Right atrium auricular region (tissue), 2 donors: ENCODE measurements around the gene C5orf63. TPM values are rescaled to one million over a fixed set of nuclear protein-coding genes. Genes with fewer than 3 reads are reported as not detected.
"Not testable (repeated sequence)": the region's sequence is repeated elsewhere in the genome, so short reads cannot be mapped to it uniquely, and the experiment has no call there.

Experiments used
- DNase-seq: peaks from one replicate; pipeline ENCODE4 v3.0.0-alpha.2; 2019; ENCODE audit warnings: low spot score
- H3K27ac ChIP-seq, 2 donors: fragments of 200-600 bp; sonication (generic); 1 replicate in 1 of 2; 2 replicates in 1 of 2; pipeline ENCODE4 v1.5.1; 2016 to 2019
- H3K27me3 ChIP-seq, 2 donors: fragments of 200-600 bp; sonication (generic); one replicate each; pipeline versions ENCODE4 v1.5.1 to v1.6.0; 2017 to 2019
- H3K36me3 ChIP-seq: fragments of 200-600 bp; sonication (generic); one replicate; pipeline ENCODE4 v1.5.1; 2016
- H3K4me1 ChIP-seq, 2 donors: fragments of 200-600 bp; sonication (generic); one replicate each; pipeline versions ENCODE4 v1.5.1 to v1.6.0; 2017 to 2019
- H3K4me3 ChIP-seq, 2 donors: fragments of 200-600 bp; sonication (generic); 1 replicate in 1 of 2; 2 replicates in 1 of 2; pipeline ENCODE4 v1.5.1; 2017 to 2019; ENCODE audit warnings: mild to moderate bottlenecking in 1 of 2, moderate library complexity in 1 of 2
- H3K9me3 ChIP-seq, 2 donors: fragments of 200-600 bp; sonication (generic); one replicate each; pipeline ENCODE4 v1.5.1; 2019
- CTCF ChIP-seq, 2 donors: fragments of 200-600 bp; sonication (generic); IDR thresholded peaks; one replicate each; pipeline ENCODE4 v1.5.1; 2019; ENCODE audit warnings: antibody characterized with exemption in 2 of 2
- total RNA-seq, 2 donors: library from RNA; depleted of rRNA; stranded (reverse); fragments of >200 nt; gene quantifications; one replicate each; pipeline ENCODE4 v1.1.0, GENCODE V29; 2016

The C5orf63 gene
- total RNA-seq = 1 to 10 TPM; 1.7 to 2.8 TPM

DNA sequence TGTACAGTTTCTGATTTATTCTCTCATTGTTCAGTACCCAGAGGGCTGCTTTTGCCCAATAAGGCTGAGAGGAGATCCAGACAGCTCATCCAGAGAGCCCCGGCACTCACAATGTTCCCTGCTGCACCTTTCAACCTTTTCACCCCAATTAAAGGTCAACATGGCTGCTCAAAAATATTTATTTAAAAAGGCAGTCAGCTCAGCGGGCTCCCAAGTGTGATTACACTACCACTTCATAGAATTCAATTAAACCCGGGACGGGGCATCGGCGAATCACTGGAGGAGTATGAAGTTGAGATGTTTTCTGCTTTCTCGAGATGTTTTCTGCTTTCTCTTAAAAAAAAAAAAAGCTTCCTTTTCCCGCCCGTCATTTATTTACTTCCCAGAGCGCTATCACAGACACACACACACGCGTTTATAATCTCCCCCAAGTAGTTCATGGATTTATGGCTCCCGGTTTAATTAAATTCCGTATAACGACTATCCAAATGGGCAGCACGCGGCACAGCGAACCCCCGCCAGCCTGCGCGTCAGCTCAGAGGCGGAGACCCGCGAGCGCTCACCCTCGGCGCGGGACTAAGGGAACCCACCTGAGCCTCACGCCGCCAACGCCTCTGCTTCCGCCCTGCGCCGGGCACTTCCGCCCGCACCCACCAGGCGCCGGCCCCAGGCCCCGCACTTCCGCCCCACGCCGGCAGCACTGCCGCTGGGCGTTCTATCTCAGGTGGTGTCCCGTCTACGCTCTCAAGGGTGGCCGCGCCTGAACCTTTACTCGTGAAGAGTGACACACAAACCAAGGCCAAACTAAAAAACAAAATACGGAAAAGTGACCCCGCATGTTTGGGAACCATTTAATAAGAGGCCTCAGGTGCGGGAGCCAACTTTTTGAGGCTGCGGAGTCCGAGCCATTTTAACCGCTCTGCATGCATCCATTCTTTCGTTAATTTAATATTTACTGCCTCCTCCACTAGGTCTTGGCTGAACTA lies at the start of gene C5orf63:
TSS of gene C5orf63 (minus strand) at position 642 of the 986 bp plus-strand sequence. CDS start 14,507 bp downstream, outside the sequence.
- Histone ChIP-seq H3K4me3 (peak within 1 kb of the TSS; percentile 49 to 53), H3K27me3 (no peaks in the 10 kb centered on the region), H3K27ac (peak within 1 kb of the TSS in 1 of 2 donors; percentile 58), H3K36me3 (no peaks in the 10 kb centered on the region), H3K4me1 (peaks cover 0 to 7% of the 10 kb centered on the region in 2 donors), H3K9me3 (no peaks in the 10 kb centered on the region)
- no peak for TF ChIP-seq CTCF (IDR thresholded peaks at IDR 0.05)
- DNase-seq = no peak

- no peaks in the 10 kb centered on the region for H3K27me3 ChIP-seq
- TF ChIP-seq CTCF (IDR thresholded peaks at IDR 0.05) = no peak
- DNase-seq = no peak
- H3K9me3 ChIP-seq = no peaks in the 10 kb centered on the region
- H3K4me3 ChIP-seq = no peak overlapping the region
- H3K4me1 ChIP-seq = no peaks in the 10 kb centered on the region
- no peaks in the 10 kb centered on the region for H3K36me3 ChIP-seq
- H3K27ac ChIP-seq = no peak overlapping the region
Measured at GRCh38 chr5:127112347-127112864, 39.1 kb upstream of the C5orf63 start.

DNA sequence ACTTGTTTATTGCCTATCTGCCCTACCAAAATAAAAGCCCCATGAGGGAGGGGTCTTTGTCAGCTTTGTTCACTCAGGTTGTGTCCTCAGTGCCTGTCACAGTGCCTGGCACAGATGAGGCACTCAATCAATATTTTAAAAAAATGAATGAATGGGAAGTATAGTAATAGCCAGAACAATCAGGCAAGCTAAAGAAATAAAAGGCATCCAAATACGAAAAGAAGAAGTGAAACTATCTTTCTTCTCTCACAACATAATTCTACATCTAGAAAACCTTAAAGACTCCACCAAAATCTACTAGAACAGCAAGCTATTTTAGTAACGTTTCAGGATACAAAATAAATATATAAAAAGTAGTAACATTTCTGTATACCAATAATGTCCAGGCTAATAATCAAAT lies 37.8 kb upstream of the C5orf63 start:
- Histone ChIP-seq H3K4me3 (no peak overlapping the region), H3K9me3 (no peaks in the 10 kb centered on the region), H3K27me3 (no peaks in the 10 kb centered on the region), H3K36me3 (no peaks in the 10 kb centered on the region), H3K27ac (no peak overlapping the region), H3K4me1 (no peaks in the 10 kb centered on the region)
- TF ChIP-seq CTCF (IDR thresholded peaks at IDR 0.05) = no peak
- DNase-seq = no peak

DNA sequence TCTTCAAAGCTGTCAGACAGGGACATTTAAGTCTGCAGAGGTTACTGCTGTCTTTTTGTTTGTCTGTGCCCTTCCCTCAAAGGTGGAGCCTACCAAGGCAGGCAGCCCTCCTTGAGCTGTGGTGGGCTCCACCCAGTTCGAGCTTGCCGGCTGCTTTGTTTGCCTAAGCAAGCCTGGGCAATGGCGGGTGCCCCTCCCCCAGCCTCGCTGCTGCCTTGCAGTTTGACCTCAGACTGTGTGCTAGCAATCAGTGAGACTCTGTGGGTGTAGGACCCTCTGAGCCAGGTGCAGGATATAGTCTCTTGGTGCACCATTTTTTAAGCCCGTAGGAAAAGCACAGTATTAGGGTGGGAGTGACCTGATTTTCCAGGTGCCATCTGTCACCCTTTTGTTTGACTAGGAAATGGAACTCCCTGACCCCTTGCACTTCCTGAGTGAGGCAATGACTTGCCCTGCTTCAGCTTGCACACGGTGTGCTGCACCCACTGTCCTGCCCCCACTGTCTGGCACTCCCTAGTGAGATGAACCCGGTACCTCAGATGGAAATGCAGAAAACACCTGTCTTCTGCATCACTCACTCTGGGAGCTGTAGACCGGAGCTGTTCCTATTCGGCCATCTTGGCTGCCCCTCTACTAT lies 35.4 kb upstream of the C5orf63 start:
- not testable (repeated sequence) for H3K27me3 ChIP-seq, H3K4me3 ChIP-seq, H3K9me3 ChIP-seq, DNase-seq, H3K4me1 ChIP-seq, H3K27ac ChIP-seq, H3K36me3 ChIP-seq

DNA sequence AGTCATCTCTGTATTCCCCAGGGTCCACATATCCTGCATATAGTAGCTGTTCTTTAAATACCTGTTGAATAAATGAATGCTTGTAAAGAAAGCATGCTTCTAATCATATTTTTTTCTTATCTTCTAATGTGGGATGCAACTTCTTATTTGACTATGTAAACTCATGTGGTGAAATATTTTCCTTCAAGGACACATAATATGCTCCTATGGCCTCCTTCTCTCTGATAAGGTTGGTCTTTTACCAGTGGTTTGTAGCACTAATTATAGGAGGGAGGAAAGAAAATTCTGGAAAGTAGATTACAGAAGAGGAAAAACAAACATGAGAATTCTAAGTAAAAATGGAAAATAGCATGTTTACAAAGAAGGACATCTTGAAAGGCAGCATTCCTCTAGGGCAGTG lies 28.6 kb upstream of the C5orf63 start:
- Histone ChIP-seq H3K36me3 (no peaks in the 10 kb centered on the region), H3K9me3 (no peaks in the 10 kb centered on the region), H3K27ac (no peak overlapping the region), H3K4me1 (no peaks in the 10 kb centered on the region), H3K4me3 (no peak overlapping the region), H3K27me3 (no peaks in the 10 kb centered on the region)
- TF ChIP-seq CTCF (IDR thresholded peaks at IDR 0.05) = no peak
- no peak for DNase-seq

- H3K4me1 ChIP-seq = no peaks in the 10 kb centered on the region
- no peaks in the 10 kb centered on the region for H3K36me3 ChIP-seq
- no peak overlapping the region for H3K27ac ChIP-seq
- H3K27me3 ChIP-seq = no peaks in the 10 kb centered on the region
- H3K4me3 ChIP-seq = no peak overlapping the region
- TF ChIP-seq CTCF (IDR thresholded peaks at IDR 0.05) = no peak
- H3K9me3 ChIP-seq = no peaks in the 10 kb centered on the region
- DNase-seq = no peak
Measured at GRCh38 chr5:127101533-127101932, 28.2 kb upstream of the C5orf63 start.
